Tibial nerve (tissue), 4 donors: Measurements from ENCODE around the gene BAG1.

Source experiments
- CTCF ChIP-seq, 5 experiments: fragments of 200-600 bp in 3 of 5; fragments of 450-650 bp in 2 of 5; sonication (generic) in 3 of 5; IDR thresholded peaks; one replicate each; pipeline ENCODE4 v1.5.1; 2016 to 2019; ENCODE audit warnings: antibody characterized with exemption in 5 of 5, mild to moderate bottlenecking in 3 of 5, moderate library complexity in 2 of 5
- EP300 ChIP-seq, 2 donors: sonication (generic); formaldehyde crosslinking; IDR thresholded peaks; one replicate each; pipeline ENCODE4 v1.6.1; 2017; ENCODE audit warnings: antibody characterized with exemption in 2 of 2, mild to moderate bottlenecking in 1 of 2

DNA sequence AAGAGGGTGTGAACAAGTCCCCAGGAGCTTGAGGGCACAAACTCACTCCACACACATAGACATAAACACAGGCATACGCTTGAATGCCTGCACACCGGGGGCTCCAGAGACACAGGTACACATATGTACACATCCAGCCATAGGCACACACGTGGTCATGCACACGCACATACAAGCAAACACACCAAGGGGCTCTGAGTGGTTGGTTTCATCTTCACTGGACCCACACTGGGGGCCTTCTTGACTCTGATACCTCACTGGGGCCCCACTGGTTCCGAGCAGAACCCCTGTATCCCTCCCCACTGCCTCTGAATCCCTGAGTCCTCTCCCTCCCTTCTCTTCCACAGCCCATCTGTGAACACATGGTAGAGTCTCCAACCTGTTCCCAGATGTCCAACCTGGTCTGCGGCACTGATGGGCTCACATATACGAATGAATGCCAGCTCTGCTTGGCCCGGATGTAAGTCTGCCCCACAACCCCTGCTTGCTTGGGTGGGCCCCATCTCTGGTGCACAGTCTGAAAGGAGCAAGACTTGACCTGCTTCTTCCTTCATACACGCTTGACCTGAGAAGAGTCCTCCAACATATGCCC is 18.1 kb downstream of the BAG1 start:
- TF ChIP-seq CTCF (IDR thresholded peaks at IDR 0.05) (no peak), EP300 (IDR thresholded peaks at IDR 0.05) (no peak)
